Measurements from ENCODE around the gene TFIP11. TPM values are rescaled to one million over a fixed set of nuclear protein-coding genes. Genes with fewer than 3 reads are reported as not detected.

TFIP11 gene
- total RNA-seq, 1 donor from 2014 or later = 26.2 TPM

DNA sequence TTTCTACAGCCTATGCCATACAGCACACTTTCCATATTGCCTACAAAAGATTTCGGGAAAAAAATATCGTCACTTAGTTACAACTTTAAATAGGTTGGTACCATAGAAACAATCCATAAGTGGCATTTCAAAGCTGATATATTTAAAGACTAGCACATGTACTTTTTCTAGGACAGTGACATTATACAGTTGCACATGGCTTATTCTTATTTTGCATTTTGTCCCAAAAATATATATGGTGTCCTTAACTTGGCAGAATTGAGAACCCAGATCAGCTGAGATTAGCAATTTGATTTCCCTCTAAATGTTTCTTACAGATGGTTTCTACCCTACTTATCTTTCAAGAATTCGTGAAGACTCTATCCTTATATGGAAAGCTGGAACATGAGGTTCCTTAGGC lies 3.7 kb upstream of the TFIP11 start:
- Histone ChIP-seq H3K4me3 (no peak overlapping the region), H3K4me1 (peaks cover 15% of the 10 kb centered on the region), H3K4me2 (no peak overlapping the region), H3F3A (ENCODE audit: low read depth) (peaks cover 10% of the 10 kb centered on the region), H3K79me2 (ENCODE audit: low read depth) (peaks cover 27% of the 10 kb centered on the region), H3K27me3 (no peaks in the 10 kb centered on the region), H3K36me3 (no peaks in the 10 kb centered on the region), H3K27ac (no peak overlapping the region), H3K9me3 (ENCODE audit: low read depth) (no peaks in the 10 kb centered on the region), H4K20me1 (ENCODE audit: low read depth) (no peaks in the 10 kb centered on the region), H3K9ac (no peak overlapping the region), H2AFZ (replicated peaks) (no peak overlapping the region)
- no peak for DNase-seq (ENCODE audit: low spot score)
- no peak for TF ChIP-seq EZH2phosphoT487 (IDR thresholded peaks at IDR 0.05)
- TF ChIP-seq EZH2 (IDR thresholded peaks at IDR 0.05) = no peak
- TF ChIP-seq CTCF (IDR thresholded peaks at IDR 0.05) = no peak
- Mint-ChIP-seq H3K27me3 (ENCODE audit: insufficient read depth, low read depth) (peaks cover 7% of the 10 kb centered on the region), H3K36me3 (no peaks in the 10 kb centered on the region), H3K4me3 (no peak overlapping the region), H3K9me3 (no peaks in the 10 kb centered on the region), H3K27ac (no peak overlapping the region), H3K4me1 (peaks cover 31% of the 10 kb centered on the region)

- H4K20me1 ChIP-seq (ENCODE audit: low read depth) = no peaks in the 10 kb centered on the region
- no peak overlapping the region for H3K4me3 Mint-ChIP-seq
- H3K4me2 ChIP-seq = no peak overlapping the region
- H3K4me3 ChIP-seq = no peak overlapping the region
- DNase-seq (ENCODE audit: low spot score) = no peak
- no peak for TF ChIP-seq EZH2 (IDR thresholded peaks at IDR 0.05)
- TF ChIP-seq CTCF (IDR thresholded peaks at IDR 0.05) = no peak
- TF ChIP-seq EZH2phosphoT487 (IDR thresholded peaks at IDR 0.05) = no peak
- H3K36me3 Mint-ChIP-seq = peaks cover 3% of the 10 kb centered on the region
- peaks cover 7% of the 10 kb centered on the region for H3K27me3 Mint-ChIP-seq (ENCODE audit: insufficient read depth, low read depth)
- H3K27ac ChIP-seq = no peak overlapping the region
- peaks cover 35% of the 10 kb centered on the region for H3K4me1 Mint-ChIP-seq
- no peaks in the 10 kb centered on the region for H3K36me3 ChIP-seq
- H3K4me1 ChIP-seq = peaks cover 15% of the 10 kb centered on the region
- no peak overlapping the region for H3K27ac Mint-ChIP-seq
- no peak overlapping the region for H2AFZ ChIP-seq (replicated peaks)
- no peaks in the 10 kb centered on the region for H3K27me3 ChIP-seq
- no peaks in the 10 kb centered on the region for H3K9me3 ChIP-seq (ENCODE audit: low read depth)
- H3F3A ChIP-seq (ENCODE audit: low read depth) = peaks cover 10% of the 10 kb centered on the region
- H3K9ac ChIP-seq = no peak overlapping the region
- H3K79me2 ChIP-seq (ENCODE audit: low read depth) = peaks cover 33% of the 10 kb centered on the region
- no peaks in the 10 kb centered on the region for H3K9me3 Mint-ChIP-seq
Observed at GRCh38 chr22:26514419-26515161, 2.3 kb upstream of the TFIP11 start.

- no peaks in the 10 kb centered on the region for H3K9me3 Mint-ChIP-seq
- Histone ChIP-seq H3F3A (ENCODE audit: low read depth) (peaks cover 10% of the 10 kb centered on the region), H3K4me3 (peak overlapping the region; percentile 90), H3K27me3 (no peaks in the 10 kb centered on the region), H3K4me1 (peaks cover 15% of the 10 kb centered on the region), H3K4me2 (peak overlapping the region; percentile 100), H4K20me1 (ENCODE audit: low read depth) (no peaks in the 10 kb centered on the region), H3K79me2 (ENCODE audit: low read depth) (peaks cover 33% of the 10 kb centered on the region), H3K9ac (peak overlapping the region; percentile 78), H3K27ac (no peak overlapping the region), H3K36me3 (no peaks in the 10 kb centered on the region), H3K9me3 (ENCODE audit: low read depth) (no peaks in the 10 kb centered on the region), H2AFZ (replicated peaks) (no peak overlapping the region)
- TF ChIP-seq CTCF (IDR thresholded peaks at IDR 0.05) (no peak), EZH2phosphoT487 (IDR thresholded peaks at IDR 0.05) (no peak), EZH2 (IDR thresholded peaks at IDR 0.05) (no peak)
- peaks cover 9% of the 10 kb centered on the region for H3K36me3 Mint-ChIP-seq
- H3K27ac Mint-ChIP-seq = no peak overlapping the region
- no peak for DNase-seq (ENCODE audit: low spot score)
- H3K27me3 Mint-ChIP-seq (ENCODE audit: insufficient read depth, low read depth) = peaks cover 11% of the 10 kb centered on the region
- peaks cover 35% of the 10 kb centered on the region for H3K4me1 Mint-ChIP-seq
- peak overlapping the region; percentile 100 for H3K4me3 Mint-ChIP-seq
Observed at GRCh38 chr22:26513838-26514237, 1.6 kb upstream of the TFIP11 start.
